T-cell (primary cell): ENCODE results near the gene GREB1. TPM values are rescaled to one million over a fixed set of nuclear protein-coding genes. Genes with fewer than 3 reads are reported as not detected.

Experiments
- ATAC-seq, 4 experiments: fragments of 200-7000 bp in 3 of 4; fragments of 150-1000 bp in 1 of 4; cut with Tn5 transposase; replicated peaks in 1 of 4; 1 replicate in 3 of 4; 2 replicates in 1 of 4; pipeline ENCODE4 v1.10.0; 2021; ENCODE audit warnings: moderate library complexity in 3 of 4, mild to moderate bottlenecking in 2 of 4, moderate number of reproducible peaks in 1 of 4
- CTCF ChIA-PET, 2 donors: fragments of 300-600 bp; sonication (Branson Sonifier 250); formaldehyde crosslinking; loops; one replicate each; lab custom pipeline; 2022; ENCODE audit warnings: antibody characterized with exemption in 2 of 2; lab: Charles Lee
- POLR2A ChIA-PET, 2 donors: fragments of 300-600 bp; sonication (Branson Sonifier 250); formaldehyde crosslinking; loops; one replicate each; lab custom pipeline; 2022; ENCODE audit warnings: antibody characterized with exemption in 2 of 2; lab: Charles Lee
- DNase-seq, 35 experiments: peaks; one replicate each; pipeline versions ENCODE4 v3.0.0 to v3.0.0-alpha.2; 2013 to 2023
- H3K27ac ChIP-seq: one replicate; pipeline ENCODE4 v1.5.1; 2013; ENCODE audit warnings: low read length
- H3K27me3 ChIP-seq, 2 experiments: replicated peaks in 1 of 2; 1 replicate in 1 of 2; 2 replicates in 1 of 2; pipeline versions ENCODE4 v1.6.1 to v1.7.0; 2013; ENCODE audit warnings: low read length in 1 of 2, mixed read lengths in 1 of 2; ENCODE audit not compliant: control insufficient read depth in 2 of 2, insufficient read depth in 2 of 2; ENCODE audit errors: extremely low read depth in 1 of 2
- H3K36me3 ChIP-seq, 2 donors: 1 replicate in 1 of 2; 2 replicates in 1 of 2; pipeline versions ENCODE4 v1.6.1 to v1.7.0; 2013; ENCODE audit warnings: low read length in 1 of 2; ENCODE audit not compliant: control insufficient read depth in 2 of 2, insufficient read depth in 1 of 2; ENCODE audit errors: extremely low read depth in 1 of 2
- H3K4me1 ChIP-seq, 2 experiments: 1 replicate in 1 of 2; 2 replicates in 1 of 2; pipeline versions ENCODE4 v1.6.1 to v1.7.0; 2013; ENCODE audit warnings: low read length in 2 of 2, mixed read lengths in 1 of 2; ENCODE audit not compliant: insufficient read depth in 2 of 2, control insufficient read depth in 1 of 2; ENCODE audit errors: extremely low read depth in 1 of 2
- H3K4me3 ChIP-seq, 2 donors: 1 replicate in 1 of 2; 2 replicates in 1 of 2; pipeline versions ENCODE4 v1.5.1 to v1.7.0; 2013; ENCODE audit warnings: mild to moderate bottlenecking in 2 of 2, low read length in 1 of 2, moderate library complexity in 1 of 2; ENCODE audit not compliant: control insufficient read depth in 1 of 2; ENCODE audit errors: extremely low read depth in 1 of 2
- H3K9me3 ChIP-seq: 2 replicates; pipeline ENCODE4 v1.7.0; 2013
- H3K27ac Mint-ChIP-seq, 2 donors: one replicate each; pipeline ENCODE4 v1.8.0; 2020 to 2021; ENCODE audit warnings: mild to moderate bottlenecking in 2 of 2, mixed read lengths in 2 of 2
- H3K27me3 Mint-ChIP-seq, 2 donors: one replicate each; pipeline ENCODE4 v1.8.0; 2021 to 2022; ENCODE audit warnings: mixed read lengths in 2 of 2
- H3K36me3 Mint-ChIP-seq: one replicate; pipeline ENCODE4 v1.8.0; 2021; ENCODE audit warnings: mixed read lengths
- H3K4me1 Mint-ChIP-seq, 3 donors: one replicate each; pipeline ENCODE4 v1.8.0; 2020 to 2022; ENCODE audit warnings: mixed read lengths in 3 of 3, mild to moderate bottlenecking in 1 of 3
- H3K4me3 Mint-ChIP-seq, 3 donors: one replicate each; pipeline ENCODE4 v1.8.0; 2020 to 2022; ENCODE audit warnings: mild to moderate bottlenecking in 3 of 3, mixed read lengths in 3 of 3, moderate library complexity in 3 of 3
- H3K9me3 Mint-ChIP-seq, 3 donors: one replicate each; pipeline ENCODE4 v1.8.0; 2020 to 2022; ENCODE audit warnings: mixed read lengths in 3 of 3
- WGBS: methylation state at CpG from one replicate; pipeline ENCODE4 v1.1.5; 2013; ENCODE audit warnings: missing lambda C conversion rate; ENCODE audit not compliant: insufficient coverage; 5-methylcytosine and 5-hydroxymethylcytosine counted together
- total RNA-seq, 35 experiments: library from RNA in 6 of 35; stranded (reverse) in 6 of 35; fragments of 120-200 nt in 1 of 35; gene quantifications; one replicate each; pipeline versions ENCODE4 v1.2.1 to v1.2.4 and lab custom pipeline; 2013 to 2026

The GREB1 gene
- total RNA-seq, 5 donors from 2014 or later (not counting 1 experiment from before 2014, with no cell fraction given), result 0.23 to 1.2 (median 0.63) TPM

DNA sequence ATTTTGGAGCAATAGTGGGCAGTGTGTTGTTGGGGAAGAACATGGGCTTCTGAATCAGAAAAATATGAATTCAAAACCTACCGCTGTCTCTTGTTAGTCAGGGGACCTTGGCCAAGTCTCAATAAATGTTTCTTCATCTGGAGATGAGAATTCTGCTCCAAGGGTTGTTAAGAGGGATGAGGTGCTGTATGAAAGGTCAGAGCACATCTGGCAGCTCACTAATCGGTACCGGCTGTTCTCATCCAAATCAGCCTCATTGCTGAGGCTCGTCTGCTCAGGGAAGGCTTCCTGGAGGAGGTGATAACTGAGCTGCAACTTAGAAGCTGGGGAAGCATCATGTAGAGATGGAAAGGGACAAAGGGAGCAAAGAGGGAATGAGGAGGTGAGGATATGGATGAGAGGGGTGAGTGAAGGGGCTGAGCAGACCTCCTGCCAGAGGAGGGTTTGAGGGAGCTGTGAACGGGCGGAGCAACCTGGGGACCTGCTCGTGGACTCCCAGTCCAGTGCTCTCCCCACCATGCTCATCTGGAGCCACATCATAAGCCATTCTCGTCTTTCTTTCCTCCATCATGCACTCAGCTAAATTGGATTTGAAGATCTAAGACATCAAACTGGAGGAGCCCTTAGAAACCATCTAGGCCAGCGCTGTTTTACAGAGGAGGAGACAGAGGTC is 47.4 kb downstream of the GREB1 start:
- CTCF ChIA-PET, result interaction anchor here in 1 of 2 donors (0.6 to 1.4 kb wide), 2 partner anchors 448 to 872 kb away, joined by 3 to 4 read pairs; a partner anchor contains a TSS
- ATAC-seq (no peak), DNase-seq (no peak)
- Histone ChIP-seq H3K9me3 (no peaks in the 10 kb centered on the region), H3K27ac (no peak overlapping the region), H3K27me3 (peaks cover 0 to 23% of the 10 kb centered on the region in 2 experiments), H3K4me3 (no peak overlapping the region), H3K4me1 (no peaks in the 10 kb centered on the region), H3K36me3 (no peaks in the 10 kb centered on the region)
- Mint-ChIP-seq H3K4me3 (no peak overlapping the region), H3K27me3 (peaks cover 7 to 12% of the 10 kb centered on the region in 2 donors), H3K9me3 (no peaks in the 10 kb centered on the region), H3K27ac (no peak overlapping the region), H3K36me3 (no peaks in the 10 kb centered on the region), H3K4me1 (peaks cover 0 to 5% (median 3%) of the 10 kb centered on the region in 3 donors)
- POLR2A ChIA-PET, result no interaction called here
- WGBS, result 92% methylated on average over 4 of the region's 9 CpGs

DNA sequence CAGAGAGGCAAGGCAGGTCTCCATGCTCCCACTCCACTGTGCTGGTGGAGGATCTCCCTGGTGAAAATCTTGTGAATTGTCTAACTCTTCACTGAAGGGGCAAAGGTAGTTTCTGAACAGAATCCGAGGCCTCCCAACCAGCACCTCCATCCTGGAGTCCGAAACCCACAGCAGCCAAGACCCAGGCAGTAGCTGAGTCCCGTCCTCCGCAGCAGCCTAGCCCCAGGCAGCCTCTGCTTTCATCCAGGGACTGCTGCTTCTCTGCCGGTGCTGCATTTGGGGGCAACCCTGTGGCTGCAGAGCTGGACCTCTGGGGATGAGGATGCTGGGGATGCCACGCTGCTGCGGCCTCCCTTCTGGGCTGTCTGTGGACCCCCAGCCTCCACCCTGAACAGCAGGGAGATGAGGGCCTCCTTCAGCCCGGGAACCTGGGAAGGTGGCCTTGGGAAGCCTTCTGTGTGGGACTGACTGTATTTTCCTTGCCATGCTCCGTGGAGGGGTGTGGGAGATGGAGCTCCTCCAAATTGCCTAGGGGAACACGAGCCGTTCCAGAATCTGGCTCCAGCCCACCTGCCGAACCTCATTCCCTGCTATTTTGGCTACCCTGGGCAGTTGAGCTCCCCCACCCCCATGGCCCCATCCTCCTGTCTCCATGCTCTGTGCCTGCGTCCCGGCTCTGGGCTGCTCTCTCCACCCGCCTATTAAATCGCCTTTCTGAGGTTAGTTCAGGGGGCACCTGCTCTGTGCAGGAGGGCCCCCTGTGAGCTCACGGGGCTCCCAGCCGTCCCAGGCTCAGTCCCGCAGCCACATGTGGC is 48.2 kb downstream of the GREB1 start:
- no peak overlapping the region for H3K4me3 Mint-ChIP-seq
- ChIA-PET POLR2A (no interaction called here), CTCF (interaction anchor here (0.5 to 1.9 kb wide), 12 partner anchors 12 to 1425 kb away, joined by 3 to 12 read pairs (median 4); a partner anchor contains a TSS)
- no peak for ATAC-seq
- no peaks in the 10 kb centered on the region for H3K9me3 ChIP-seq
- no peak overlapping the region for H3K27ac ChIP-seq
- H3K36me3 ChIP-seq, result no peaks in the 10 kb centered on the region
- peaks cover 0 to 23% of the 10 kb centered on the region in 2 experiments for H3K27me3 ChIP-seq
- H3K9me3 Mint-ChIP-seq, result no peaks in the 10 kb centered on the region
- no peak overlapping the region for H3K4me3 ChIP-seq
- DNase-seq, result no peak
- peaks cover 0 to 5% (median 3%) of the 10 kb centered on the region in 3 donors for H3K4me1 Mint-ChIP-seq
- no peak overlapping the region for H3K27ac Mint-ChIP-seq
- H3K27me3 Mint-ChIP-seq, result peaks cover 7 to 12% of the 10 kb centered on the region in 2 donors
- no peaks in the 10 kb centered on the region for H3K36me3 Mint-ChIP-seq
- 79% methylated on average over 16 of the region's 19 CpGs for WGBS
- H3K4me1 ChIP-seq, result no peaks in the 10 kb centered on the region

DNA sequence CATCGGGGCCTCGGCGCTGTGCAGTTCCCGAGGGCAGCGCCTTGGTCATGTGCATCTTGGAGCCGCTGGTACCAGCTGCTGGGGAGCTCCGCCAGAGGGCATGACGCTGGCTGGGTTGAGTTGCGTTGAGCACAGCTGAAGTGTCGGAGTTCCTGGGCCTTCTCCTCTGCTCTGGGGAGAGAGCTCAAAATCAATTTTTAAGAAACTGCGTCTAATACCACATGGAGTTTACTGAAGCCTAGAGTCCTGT is 48.7 kb downstream of the GREB1 start:
- POLR2A ChIA-PET, result no interaction called here
- H3K36me3 ChIP-seq, result no peaks in the 10 kb centered on the region
- no peak overlapping the region for H3K27ac ChIP-seq
- DNase-seq (no peak), ATAC-seq (no peak)
- peaks cover 0 to 24% of the 10 kb centered on the region in 2 experiments for H3K27me3 ChIP-seq
- Mint-ChIP-seq H3K27me3 (peaks cover 7 to 12% of the 10 kb centered on the region in 2 donors), H3K4me3 (no peak overlapping the region), H3K27ac (no peak overlapping the region), H3K9me3 (no peaks in the 10 kb centered on the region), H3K4me1 (peaks cover 0 to 5% (median 3%) of the 10 kb centered on the region in 3 donors), H3K36me3 (no peaks in the 10 kb centered on the region)
- no peak overlapping the region for H3K4me3 ChIP-seq
- CTCF ChIA-PET, result interaction anchor here (0.5 to 2.2 kb wide), 14 partner anchors 11 to 1425 kb away, joined by 3 to 14 read pairs (median 4); a partner anchor contains a TSS
- H3K9me3 ChIP-seq, result no peaks in the 10 kb centered on the region
- 73% methylated on average over 11 of the region's 11 CpGs for WGBS
- no peaks in the 10 kb centered on the region for H3K4me1 ChIP-seq

DNA sequence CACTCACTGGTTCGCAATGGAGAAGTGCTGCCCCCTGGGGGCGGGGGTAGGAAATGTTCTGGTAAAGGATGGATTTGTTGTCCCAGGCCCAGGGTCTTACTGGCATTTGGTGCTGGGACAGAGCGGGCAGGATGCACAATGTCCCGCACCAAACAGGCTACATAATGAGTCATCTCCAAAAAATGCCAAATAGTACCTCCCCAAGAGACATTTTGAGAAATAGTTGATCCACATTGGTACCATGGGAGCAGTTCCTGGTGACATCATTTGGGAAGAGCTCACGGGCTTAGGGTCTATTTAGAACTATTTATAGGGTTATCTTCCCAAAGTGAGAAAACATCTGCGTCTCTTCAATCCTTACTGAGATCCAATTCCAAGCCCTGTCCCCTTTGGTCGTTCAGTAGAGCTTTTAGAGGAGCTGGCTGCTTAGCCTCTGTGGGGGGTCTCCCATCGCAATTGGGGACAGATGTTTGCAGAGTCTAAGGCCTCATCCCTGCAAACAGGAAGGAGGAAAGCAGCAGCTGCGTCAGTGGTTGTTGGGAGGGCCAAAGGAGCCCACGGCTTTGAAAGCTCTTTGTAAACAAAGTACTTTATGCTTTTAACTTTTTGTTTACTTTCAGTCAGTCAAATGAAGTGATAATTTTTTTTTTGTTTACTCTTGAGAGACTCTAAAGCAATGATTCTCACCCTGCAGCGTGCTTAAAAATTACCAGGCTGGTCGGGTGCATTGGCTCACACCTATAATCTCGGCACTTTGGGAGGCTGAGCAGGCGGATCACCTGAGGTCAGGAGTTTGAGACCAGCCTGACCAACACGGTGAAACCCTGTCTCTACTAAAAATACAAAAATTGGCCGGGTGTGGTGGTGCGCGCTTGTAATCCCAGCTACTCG is 49.3 kb downstream of the GREB1 start:
- peaks cover 0 to 5% (median 3%) of the 10 kb centered on the region in 3 donors for H3K4me1 Mint-ChIP-seq
- H3K9me3 ChIP-seq, result no peaks in the 10 kb centered on the region

DNA sequence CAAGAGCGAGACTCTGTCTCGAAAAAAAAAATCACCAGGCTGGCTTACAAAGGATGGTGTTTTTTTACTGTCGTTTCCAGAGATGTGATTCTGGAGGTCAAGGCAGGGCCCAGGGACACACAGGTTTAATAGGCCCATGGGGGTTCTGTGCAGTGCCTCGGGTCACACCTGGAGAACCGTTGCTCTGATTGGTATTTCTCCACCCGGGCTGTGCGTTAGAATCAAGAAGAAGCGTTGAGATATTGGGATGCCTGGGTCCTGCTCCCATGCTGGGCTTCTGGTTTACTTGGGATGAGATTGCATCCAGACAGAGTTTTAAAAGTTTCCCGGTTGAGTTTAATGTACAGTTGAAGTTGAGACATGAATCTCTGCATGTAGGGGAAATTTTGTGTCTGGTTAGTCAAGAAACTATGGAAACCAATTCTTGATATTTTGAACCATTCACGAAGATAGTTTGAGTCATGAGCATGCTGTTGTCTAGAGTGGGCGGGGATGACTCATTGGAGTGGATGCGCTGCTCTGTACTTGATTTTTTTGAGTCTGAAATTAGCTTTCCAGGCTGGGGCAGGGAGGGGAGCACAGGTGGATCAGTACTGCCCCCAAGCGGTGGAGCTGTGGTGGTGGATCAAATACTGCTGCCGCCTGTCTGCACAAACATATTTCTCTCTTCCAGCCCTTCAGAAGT is 50.1 kb downstream of the GREB1 start:
- no peaks in the 10 kb centered on the region for H3K9me3 Mint-ChIP-seq
- 71% methylated on average over 9 of the region's 14 CpGs for WGBS
- H3K27ac Mint-ChIP-seq, result no peak overlapping the region
- H3K36me3 ChIP-seq, result no peaks in the 10 kb centered on the region
- no peak overlapping the region for H3K4me3 Mint-ChIP-seq
- ChIA-PET CTCF (interaction anchor here in 1 of 2 donors (0.8 to 2.2 kb wide), 4 partner anchors 106 to 749 kb away, joined by 3 to 14 read pairs (median 8); a partner anchor contains a TSS), POLR2A (no interaction called here)
- ATAC-seq, result peak; percentile 60 to 79 (median 76)
- DNase-seq, result peak in 31 of 35 experiments; percentile 14 to 63 (median 32)
- no peaks in the 10 kb centered on the region for H3K4me1 ChIP-seq
- no peaks in the 10 kb centered on the region for H3K9me3 ChIP-seq
- no peaks in the 10 kb centered on the region for H3K36me3 Mint-ChIP-seq
- H3K4me3 ChIP-seq, result no peak overlapping the region
- peaks cover 0 to 27% of the 10 kb centered on the region in 2 experiments for H3K27me3 ChIP-seq
- no peak overlapping the region for H3K27ac ChIP-seq
- peaks cover 0 to 5% (median 3%) of the 10 kb centered on the region in 3 donors for H3K4me1 Mint-ChIP-seq
- peaks cover 7 to 12% of the 10 kb centered on the region in 2 donors for H3K27me3 Mint-ChIP-seq

More for the DNA sequence above, 49.3 kb downstream of the GREB1 start:
- Histone ChIP-seq H3K27me3 (peaks cover 0 to 28% of the 10 kb centered on the region in 2 experiments), H3K4me1 (no peaks in the 10 kb centered on the region), H3K4me3 (no peak overlapping the region), H3K27ac (no peak overlapping the region), H3K36me3 (no peaks in the 10 kb centered on the region)
- Mint-ChIP-seq H3K9me3 (no peaks in the 10 kb centered on the region), H3K36me3 (no peaks in the 10 kb centered on the region), H3K4me3 (no peak overlapping the region), H3K27me3 (peaks cover 7 to 12% of the 10 kb centered on the region in 2 donors), H3K27ac (no peak overlapping the region)
- peak in 32 of 35 experiments; percentile 13 to 62 (median 36) for DNase-seq
- 40% methylated on average over 11 of the region's 19 CpGs for WGBS
- ChIA-PET CTCF (interaction anchor here (0.5 to 2.2 kb wide), 15 partner anchors 10 to 795 kb away, joined by 3 to 14 read pairs (median 4); a partner anchor contains a TSS), POLR2A (no interaction called here)
- ATAC-seq, result peak in 1 of 4 experiments; percentile 42
